GM10248 (cell line): ENCODE measurements around the gene MB.

Source experiments
- CTCF ChIA-PET: fragments of 300-600 bp; sonication (Branson Sonifier 250); formaldehyde crosslinking; extraction: SDS; loops from one replicate; lab custom pipeline; 2021; ENCODE audit warnings: antibody characterized with exemption; lab: Yijun Ruan, JAX
- POLR2A ChIA-PET: fragments of 350-650 bp; sonication (Branson Sonifier 250); formaldehyde crosslinking; extraction: SDS; loops from one replicate; lab custom pipeline; 2020; ENCODE audit warnings: antibody characterized with exemption; lab: Yijun Ruan, JAX
- DNase-seq: peaks from one replicate; pipeline ENCODE4 v3.0.0; 2012; ENCODE audit errors: extremely low spot score
- TF ChIP-seq, protein P1 (sequence below): IDR thresholded peaks from 2 replicates; pipeline ENCODE4 v1.5.1; 2012; ENCODE audit warnings: mild to moderate bottlenecking, low read depth; ENCODE audit errors: extremely low read depth, missing control alignments, control extremely low read depth

MB gene

DNA sequence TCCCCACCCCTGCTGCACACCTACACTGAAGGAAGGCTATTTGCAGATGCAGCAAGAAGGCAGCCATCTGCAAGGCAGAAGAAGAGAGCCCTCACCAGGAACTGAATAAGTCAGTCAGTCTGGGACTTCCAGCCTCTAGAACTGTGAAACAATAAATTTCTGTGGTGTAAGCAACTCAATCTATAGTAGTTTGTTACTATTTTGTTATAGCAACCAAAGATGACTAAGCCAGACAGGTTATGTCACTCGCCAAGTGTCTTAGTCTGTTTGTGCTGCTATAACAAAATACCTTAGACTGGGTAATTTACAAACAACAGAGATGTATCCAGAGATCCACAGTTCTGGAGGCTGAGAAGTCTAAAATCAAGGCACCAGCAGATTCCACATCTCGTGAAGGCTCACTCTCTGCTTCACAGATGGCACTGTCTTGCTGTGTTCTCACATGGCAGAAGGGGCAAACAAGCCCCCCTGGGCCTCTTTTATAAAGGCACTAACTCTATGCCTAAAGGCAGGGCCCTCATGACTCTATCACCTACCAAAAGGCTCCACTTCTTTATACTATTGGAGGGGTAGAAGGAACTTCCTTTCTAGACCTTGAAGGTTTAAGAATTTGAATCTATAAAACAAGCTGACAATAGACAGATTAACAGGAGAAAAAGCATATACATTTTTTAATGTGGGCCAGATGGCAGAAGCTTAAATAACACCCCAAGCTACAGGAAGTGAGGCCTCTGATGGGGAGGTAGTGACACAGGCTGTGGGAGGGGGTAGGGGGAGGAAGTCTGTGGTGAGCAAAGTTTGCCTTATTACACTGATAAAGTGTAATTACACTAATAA is 43.4 kb upstream of the MB start:
- POLR2A ChIA-PET: interaction anchor here (0.6 kb wide), 1 partner anchor 542 kb away, joined by 3 read pairs; no protein-coding TSS in a partner anchor

DNA sequence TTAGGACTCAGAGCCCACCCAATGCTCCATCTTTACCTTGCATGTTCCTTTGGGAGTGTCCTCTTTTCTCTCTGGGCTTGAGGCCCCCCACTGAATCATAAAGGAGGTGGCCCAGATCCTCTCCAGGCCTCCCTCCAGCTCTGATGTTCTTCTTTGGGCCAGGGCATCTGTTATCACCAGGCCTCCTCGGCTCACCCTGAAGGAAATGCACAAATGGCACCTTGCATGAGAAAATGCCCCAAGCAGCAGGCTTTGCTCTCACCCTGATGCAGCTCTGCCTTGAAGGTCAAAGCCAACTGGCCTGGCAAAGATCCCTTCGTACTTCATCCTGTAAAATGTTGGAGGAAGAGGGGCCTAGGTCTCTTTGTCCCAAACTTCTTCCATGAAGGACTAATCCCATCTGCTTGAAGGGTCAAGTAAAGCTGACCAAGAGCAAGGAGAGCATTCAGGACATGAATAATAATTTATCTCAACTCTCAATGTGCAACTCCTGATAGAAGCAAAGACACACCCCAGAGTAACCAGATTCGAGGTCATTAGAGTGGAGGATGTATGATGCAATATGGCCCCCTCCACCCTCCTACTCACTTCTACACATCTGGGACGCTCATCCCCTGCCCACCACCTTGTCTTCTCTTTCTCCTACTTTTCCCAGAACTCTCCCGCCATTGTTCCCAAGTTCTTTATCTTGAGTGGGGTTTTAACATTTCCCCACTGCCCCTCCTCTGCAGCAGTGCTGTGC is 40.6 kb upstream of the MB start:
- TF ChIP-seq, protein P1, sequence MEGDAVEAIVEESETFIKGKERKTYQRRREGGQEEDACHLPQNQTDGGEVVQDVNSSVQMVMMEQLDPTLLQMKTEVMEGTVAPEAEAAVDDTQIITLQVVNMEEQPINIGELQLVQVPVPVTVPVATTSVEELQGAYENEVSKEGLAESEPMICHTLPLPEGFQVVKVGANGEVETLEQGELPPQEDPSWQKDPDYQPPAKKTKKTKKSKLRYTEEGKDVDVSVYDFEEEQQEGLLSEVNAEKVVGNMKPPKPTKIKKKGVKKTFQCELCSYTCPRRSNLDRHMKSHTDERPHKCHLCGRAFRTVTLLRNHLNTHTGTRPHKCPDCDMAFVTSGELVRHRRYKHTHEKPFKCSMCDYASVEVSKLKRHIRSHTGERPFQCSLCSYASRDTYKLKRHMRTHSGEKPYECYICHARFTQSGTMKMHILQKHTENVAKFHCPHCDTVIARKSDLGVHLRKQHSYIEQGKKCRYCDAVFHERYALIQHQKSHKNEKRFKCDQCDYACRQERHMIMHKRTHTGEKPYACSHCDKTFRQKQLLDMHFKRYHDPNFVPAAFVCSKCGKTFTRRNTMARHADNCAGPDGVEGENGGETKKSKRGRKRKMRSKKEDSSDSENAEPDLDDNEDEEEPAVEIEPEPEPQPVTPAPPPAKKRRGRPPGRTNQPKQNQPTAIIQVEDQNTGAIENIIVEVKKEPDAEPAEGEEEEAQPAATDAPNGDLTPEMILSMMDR: no peak
- POLR2A ChIA-PET: no interaction called here
- CTCF ChIA-PET: interaction anchor here (1.3 kb wide), 1 partner anchor 15 kb away, joined by 4 read pairs; no protein-coding TSS in a partner anchor

More for the DNA sequence above, 43.4 kb upstream of the MB start:
- DNase-seq: no peak
- CTCF ChIA-PET: interaction anchor here (1.0 kb wide), 1 partner anchor 13 kb away, joined by 3 read pairs; the partner anchor contains the start of gene APOL6
- TF ChIP-seq, protein P1: no peak

DNA sequence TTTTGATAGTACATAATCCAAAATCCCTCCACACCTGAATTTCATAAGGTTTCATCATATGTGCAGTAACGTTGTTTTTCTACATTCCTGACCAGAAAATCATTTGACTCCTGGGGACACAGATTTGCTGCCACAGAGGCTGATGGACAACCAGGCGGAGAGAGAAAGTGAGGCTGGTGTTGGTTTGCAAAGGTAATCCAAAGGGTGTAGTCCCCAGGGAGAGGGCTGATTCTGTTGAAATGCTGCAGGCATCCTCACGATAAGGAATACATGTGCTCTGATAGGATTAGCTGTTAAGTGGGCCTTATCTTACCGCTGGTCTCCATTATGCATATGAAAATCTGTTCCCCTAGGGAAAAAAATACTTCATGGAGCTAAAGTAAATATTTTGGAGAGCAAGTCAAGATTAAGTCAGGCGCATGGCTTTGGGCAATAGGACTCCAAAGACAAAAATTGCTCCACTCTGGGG is 39.2 kb upstream of the MB start:
- TF ChIP-seq, protein P1: no peak
- ChIA-PET CTCF (interaction anchor here (1.3 kb wide), 1 partner anchor 50 kb away, joined by 3 read pairs; no protein-coding TSS in a partner anchor), POLR2A (no interaction called here)
- no peak for DNase-seq

More for the DNA sequence above, 40.6 kb upstream of the MB start:
- no peak for DNase-seq

DNA sequence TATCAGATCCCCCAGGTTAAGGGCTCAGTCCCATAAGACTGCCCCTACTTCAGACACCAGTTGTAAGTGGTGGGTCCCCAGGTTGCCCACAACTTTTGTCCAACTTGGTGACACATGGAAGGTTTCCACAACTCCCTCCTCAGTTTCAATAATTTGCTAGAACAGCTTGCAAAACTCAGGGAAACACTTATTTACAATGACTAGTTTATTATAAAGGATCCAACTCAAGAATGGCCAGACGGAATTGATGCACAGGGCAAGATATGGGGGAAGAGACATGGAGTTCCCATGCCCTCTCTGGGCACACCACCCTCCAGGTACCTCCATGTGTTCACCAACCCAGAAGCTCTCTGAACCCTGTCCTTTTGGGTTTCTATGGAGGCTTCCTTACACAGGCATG is 36.7 kb upstream of the MB start:
- CTCF ChIA-PET: no interaction called here
- TF ChIP-seq, protein P1: no peak
- DNase-seq: no peak
- POLR2A ChIA-PET: interaction anchor here (0.5 kb wide), 1 partner anchor 13 kb away, joined by 3 read pairs; no protein-coding TSS in a partner anchor

DNA sequence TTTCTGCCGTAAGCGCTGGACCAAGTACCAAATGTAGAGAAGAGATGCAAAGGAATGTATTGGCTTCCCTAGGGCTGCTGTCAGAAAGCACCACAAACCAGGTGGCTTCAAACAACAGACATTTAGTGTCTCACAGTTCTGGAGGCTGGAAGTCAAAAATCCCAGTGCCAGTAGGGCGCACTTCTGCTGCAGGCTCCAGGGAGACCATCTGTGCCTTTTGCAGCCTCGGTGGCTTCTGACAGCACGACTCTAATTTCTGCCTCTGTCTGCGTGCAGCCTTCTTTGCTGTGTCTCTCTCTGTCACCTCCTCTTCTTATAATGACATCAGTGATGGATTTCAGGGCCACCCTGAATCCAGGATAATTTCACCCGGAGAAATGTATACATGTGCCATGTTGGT is 34.0 kb upstream of the MB start:
- DNase-seq: no peak
- TF ChIP-seq, protein P1: no peak
- POLR2A ChIA-PET: no interaction called here
- CTCF ChIA-PET: no interaction called here

DNA sequence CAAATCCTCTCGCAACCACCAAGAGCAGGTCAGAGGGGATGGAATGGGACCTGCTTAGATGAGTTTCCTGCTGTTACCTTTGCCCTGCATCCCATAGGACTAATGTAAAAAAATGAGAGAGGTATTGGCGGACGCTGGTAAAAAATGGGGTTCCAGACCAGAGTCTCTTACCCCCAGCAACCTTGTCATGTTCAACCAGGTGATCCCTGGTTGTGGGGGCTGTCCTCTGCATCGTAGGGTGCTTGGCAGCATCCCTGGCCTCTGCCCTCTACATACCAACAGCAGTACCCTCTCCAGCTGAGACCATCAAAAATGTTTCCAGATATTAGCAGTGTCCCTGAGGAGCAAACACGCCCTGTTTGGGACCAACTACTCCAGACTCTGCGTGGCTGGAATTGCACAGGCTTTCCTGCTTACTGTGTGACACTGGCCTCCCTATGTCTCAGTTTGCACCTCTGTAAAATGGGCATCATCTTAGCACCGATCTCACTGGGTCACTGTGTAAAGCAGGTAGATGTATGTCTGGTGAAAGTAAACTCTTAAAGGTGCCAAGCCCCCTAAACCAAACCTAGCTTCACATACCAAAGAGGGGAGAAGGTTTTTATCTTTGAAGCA is 32.6 kb upstream of the MB start:
- CTCF ChIA-PET: interaction anchor here (2.1 to 2.7 kb wide), 2 partner anchors 14 to 23 kb away, joined by 7 to 8 read pairs; no protein-coding TSS in a partner anchor
- POLR2A ChIA-PET: no interaction called here
- DNase-seq: no peak
- TF ChIP-seq, protein P1: no peak
